Measurements from ENCODE around the gene CCDC158.

CCDC158 gene

DNA sequence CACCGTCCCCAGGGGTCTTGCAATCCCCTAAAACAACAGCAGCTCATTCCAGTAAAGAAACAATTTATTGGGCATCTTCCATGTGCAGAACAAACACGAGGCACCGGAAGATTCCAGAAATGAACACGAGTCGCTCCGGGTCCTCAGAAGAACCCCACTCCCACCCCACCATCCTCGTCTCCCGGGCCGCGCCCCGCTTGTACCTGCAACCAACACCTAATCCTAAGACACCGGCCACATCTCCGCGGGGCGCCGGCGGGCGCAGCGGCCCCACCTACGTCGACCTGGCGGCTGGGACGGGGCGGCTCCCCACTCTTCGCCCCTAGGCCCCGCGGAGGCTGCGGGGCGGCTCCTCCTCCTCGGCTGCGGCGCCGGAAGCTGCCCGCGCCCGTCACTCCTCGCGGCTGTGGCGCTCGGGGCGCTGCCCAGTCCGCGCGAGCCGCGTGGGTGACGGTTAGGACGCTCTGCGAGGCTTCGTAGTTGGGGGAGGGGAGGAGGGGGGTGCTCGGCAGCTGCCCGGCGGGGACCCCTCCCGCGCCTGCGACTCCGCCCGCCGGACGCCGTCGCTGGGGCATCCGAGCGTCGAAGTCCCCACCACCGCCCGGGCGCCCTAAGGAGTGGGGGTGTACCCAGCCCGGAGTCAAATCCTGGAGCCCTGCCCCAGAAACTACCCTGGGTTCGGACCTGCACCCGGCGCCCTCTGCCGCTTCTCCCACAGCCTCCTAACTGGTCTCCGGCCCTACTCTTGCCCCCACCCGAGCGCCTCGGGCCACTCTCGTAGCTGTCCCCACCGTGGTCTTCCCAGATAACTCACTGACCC, at the start of gene CCDC158:
Gene CCDC158 (minus strand): TSS at position 380 of the 820 bp plus-strand sequence. CDS start 17,934 bp downstream, outside the sequence.
- no peaks in the 10 kb centered on the region for H3K36me3 Mint-ChIP-seq (ENCODE audit: low read depth)
- no peak within 1 kb of the TSS for H3K4me3 Mint-ChIP-seq
- TF ChIP-seq, protein P1, sequence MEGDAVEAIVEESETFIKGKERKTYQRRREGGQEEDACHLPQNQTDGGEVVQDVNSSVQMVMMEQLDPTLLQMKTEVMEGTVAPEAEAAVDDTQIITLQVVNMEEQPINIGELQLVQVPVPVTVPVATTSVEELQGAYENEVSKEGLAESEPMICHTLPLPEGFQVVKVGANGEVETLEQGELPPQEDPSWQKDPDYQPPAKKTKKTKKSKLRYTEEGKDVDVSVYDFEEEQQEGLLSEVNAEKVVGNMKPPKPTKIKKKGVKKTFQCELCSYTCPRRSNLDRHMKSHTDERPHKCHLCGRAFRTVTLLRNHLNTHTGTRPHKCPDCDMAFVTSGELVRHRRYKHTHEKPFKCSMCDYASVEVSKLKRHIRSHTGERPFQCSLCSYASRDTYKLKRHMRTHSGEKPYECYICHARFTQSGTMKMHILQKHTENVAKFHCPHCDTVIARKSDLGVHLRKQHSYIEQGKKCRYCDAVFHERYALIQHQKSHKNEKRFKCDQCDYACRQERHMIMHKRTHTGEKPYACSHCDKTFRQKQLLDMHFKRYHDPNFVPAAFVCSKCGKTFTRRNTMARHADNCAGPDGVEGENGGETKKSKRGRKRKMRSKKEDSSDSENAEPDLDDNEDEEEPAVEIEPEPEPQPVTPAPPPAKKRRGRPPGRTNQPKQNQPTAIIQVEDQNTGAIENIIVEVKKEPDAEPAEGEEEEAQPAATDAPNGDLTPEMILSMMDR (IDR thresholded peaks at IDR 0.05), result no peak
- no peak within 1 kb of the TSS for H3K27ac Mint-ChIP-seq
- DNase-seq, result no peak
- H3K4me1 Mint-ChIP-seq, result no peaks in the 10 kb centered on the region
- H3K27me3 Mint-ChIP-seq (ENCODE audit: low read depth, poor library complexity), result peaks cover 6% of the 10 kb centered on the region
- H3K9me3 Mint-ChIP-seq, result peaks cover 43% of the 10 kb centered on the region

DNA sequence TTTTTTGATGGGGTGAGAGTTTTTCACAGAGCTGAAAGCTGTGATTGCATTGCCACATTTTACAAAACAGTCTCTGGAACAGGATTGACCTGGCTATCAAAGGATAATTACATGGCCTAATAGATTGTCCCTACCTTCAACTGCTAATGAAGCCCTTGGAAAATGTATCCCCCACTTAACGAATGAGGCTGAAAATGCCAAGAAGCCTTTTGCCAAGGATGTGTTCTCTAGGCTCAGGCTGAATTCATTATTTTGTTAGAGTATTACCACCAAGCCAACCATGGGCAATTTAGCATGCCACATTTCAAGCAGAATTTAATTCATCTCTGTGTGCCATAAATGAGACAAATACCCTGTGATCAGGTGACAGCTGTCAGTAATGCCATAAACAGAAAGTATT, 49.6 kb upstream of the CCDC158 start:
- peaks cover 1% of the 10 kb centered on the region for H3K36me3 Mint-ChIP-seq (ENCODE audit: low read depth)
- TF ChIP-seq, protein P1 (IDR thresholded peaks at IDR 0.05), result no peak

DNA sequence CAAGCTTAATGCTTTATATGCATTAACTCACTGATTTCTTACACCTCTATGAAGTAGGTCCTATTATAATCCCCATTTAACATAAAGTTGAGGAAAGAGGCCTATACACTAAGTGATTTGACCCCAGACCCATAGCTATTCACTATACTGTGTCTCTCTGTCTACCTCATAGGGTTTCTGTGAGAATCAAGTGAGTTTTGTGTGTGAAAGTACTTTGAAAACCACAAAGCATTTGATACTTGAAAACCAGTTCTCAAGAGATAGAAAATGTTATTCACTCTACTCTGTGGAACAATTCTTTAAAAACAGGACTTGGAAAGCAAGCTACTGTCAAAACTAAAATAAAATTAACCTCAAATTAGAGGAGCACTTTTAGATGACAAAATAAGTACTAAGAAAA, 49.1 kb upstream of the CCDC158 start:
- no peak for DNase-seq
- TF ChIP-seq, protein P1 (IDR thresholded peaks at IDR 0.05), result no peak
- peaks cover 4% of the 10 kb centered on the region for H3K36me3 Mint-ChIP-seq (ENCODE audit: low read depth)
- H3K4me3 Mint-ChIP-seq, result no peak overlapping the region
- peaks cover 5% of the 10 kb centered on the region for H3K9me3 Mint-ChIP-seq
- no peaks in the 10 kb centered on the region for H3K4me1 Mint-ChIP-seq
- no peak overlapping the region for H3K27ac Mint-ChIP-seq
- H3K27me3 Mint-ChIP-seq (ENCODE audit: low read depth, poor library complexity), result no peaks in the 10 kb centered on the region

More for the DNA sequence above, 49.6 kb upstream of the CCDC158 start:
- Mint-ChIP-seq H3K4me3 (no peak overlapping the region), H3K27me3 (ENCODE audit: low read depth, poor library complexity) (no peaks in the 10 kb centered on the region), H3K27ac (no peak overlapping the region), H3K9me3 (peaks cover 1% of the 10 kb centered on the region), H3K4me1 (no peaks in the 10 kb centered on the region)
- DNase-seq, result no peak

DNA sequence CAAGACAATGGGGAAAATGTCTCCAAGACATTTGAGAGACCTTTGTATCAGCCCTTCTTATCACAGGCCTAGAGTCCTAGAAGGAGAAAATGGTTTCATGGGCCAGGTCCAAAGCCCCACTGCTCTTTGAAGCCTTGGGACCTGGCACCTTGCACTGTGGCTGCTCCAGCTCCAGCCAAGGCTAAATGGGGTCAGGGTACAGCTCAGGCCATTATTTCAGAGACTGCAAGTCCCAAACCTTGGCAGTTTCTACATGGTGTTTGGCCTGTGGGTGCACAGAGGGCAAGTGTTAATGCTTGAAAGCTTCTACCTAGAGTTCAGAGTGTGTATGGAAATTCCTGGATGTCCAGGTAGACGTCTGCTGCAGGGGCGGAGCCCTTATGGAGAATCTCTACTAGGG, 42.6 kb upstream of the CCDC158 start:
- DNase-seq, result no peak
- peaks cover 15% of the 10 kb centered on the region for H3K4me1 Mint-ChIP-seq

DNA sequence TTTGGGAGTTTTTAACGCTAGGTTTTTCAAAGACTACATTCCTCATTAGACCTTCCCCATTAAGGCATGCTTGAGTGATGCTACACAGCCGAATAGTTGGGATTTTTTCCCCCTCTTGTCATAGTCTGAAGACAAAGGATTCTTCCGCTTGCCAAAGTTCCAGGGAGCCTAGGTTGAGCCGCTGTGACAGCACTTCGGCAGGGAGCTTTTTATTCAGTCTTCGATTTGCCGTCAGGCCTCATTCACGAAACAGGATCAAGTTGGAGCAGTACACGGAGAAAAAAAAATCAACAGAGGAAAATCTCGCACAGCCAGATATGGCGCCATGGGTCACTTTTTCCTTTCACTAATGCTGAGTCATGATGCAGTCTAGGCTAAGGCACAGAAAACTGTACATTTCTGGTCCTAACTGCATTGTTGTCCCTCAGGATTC, 38.4 kb upstream of the CCDC158 start:
- DNase-seq, result peak; percentile 12
- TF ChIP-seq, protein P1 (IDR thresholded peaks at IDR 0.05), result no peak
- peak overlapping the region; percentile 55 for H3K4me3 Mint-ChIP-seq
- peaks cover 9% of the 10 kb centered on the region for H3K36me3 Mint-ChIP-seq (ENCODE audit: low read depth)
- no peaks in the 10 kb centered on the region for H3K27me3 Mint-ChIP-seq (ENCODE audit: low read depth, poor library complexity)
- H3K9me3 Mint-ChIP-seq, result peaks cover 22% of the 10 kb centered on the region
- H3K27ac Mint-ChIP-seq, result peak overlapping the region; percentile 98
- peaks cover 24% of the 10 kb centered on the region for H3K4me1 Mint-ChIP-seq

More for the DNA sequence above, 42.6 kb upstream of the CCDC158 start:
- Mint-ChIP-seq H3K27ac (no peak overlapping the region), H3K36me3 (ENCODE audit: low read depth) (peaks cover 18% of the 10 kb centered on the region), H3K9me3 (peaks cover 35% of the 10 kb centered on the region), H3K27me3 (ENCODE audit: low read depth, poor library complexity) (no peaks in the 10 kb centered on the region), H3K4me3 (no peak overlapping the region)
- TF ChIP-seq, protein P1 (IDR thresholded peaks at IDR 0.05), result no peak
